Measurements from ENCODE around the gene ACTN2.

- TF ChIP-seq, protein P1, sequence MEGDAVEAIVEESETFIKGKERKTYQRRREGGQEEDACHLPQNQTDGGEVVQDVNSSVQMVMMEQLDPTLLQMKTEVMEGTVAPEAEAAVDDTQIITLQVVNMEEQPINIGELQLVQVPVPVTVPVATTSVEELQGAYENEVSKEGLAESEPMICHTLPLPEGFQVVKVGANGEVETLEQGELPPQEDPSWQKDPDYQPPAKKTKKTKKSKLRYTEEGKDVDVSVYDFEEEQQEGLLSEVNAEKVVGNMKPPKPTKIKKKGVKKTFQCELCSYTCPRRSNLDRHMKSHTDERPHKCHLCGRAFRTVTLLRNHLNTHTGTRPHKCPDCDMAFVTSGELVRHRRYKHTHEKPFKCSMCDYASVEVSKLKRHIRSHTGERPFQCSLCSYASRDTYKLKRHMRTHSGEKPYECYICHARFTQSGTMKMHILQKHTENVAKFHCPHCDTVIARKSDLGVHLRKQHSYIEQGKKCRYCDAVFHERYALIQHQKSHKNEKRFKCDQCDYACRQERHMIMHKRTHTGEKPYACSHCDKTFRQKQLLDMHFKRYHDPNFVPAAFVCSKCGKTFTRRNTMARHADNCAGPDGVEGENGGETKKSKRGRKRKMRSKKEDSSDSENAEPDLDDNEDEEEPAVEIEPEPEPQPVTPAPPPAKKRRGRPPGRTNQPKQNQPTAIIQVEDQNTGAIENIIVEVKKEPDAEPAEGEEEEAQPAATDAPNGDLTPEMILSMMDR (IDR thresholded peaks at IDR 0.05): no peak
- TF ChIP-seq POLR2AphosphoS5 (IDR thresholded peaks at IDR 0.05; ENCODE audit: insufficient read depth in 1 of 2, low read depth in 1 of 2): no peak
- TF ChIP-seq POLR2A (IDR thresholded peaks at IDR 0.05): no peak
Observed at GRCh38 chr1:236809148-236809547, 122.8 kb downstream of the ACTN2 start.
